Testis (tissue), 2 donors: ENCODE measurements around the gene FBXO39.

Experiments
- POLR2A ChIP-seq: fragments of 450-650 bp; IDR thresholded peaks from one replicate; pipeline ENCODE4 v1.6.1; 2017; ENCODE audit warnings: antibody characterized with exemption, mild to moderate bottlenecking, moderate library complexity
- TF ChIP-seq, protein P1 (sequence below), 3 experiments: fragments of 450-650 bp in 2 of 3; fragments of 200-600 bp in 1 of 3; sonication (generic) in 1 of 3; IDR thresholded peaks; one replicate each; pipeline ENCODE4 v1.5.1; 2016 to 2019; ENCODE audit warnings: antibody characterized with exemption in 3 of 3, mild to moderate bottlenecking in 2 of 3, moderate library complexity in 1 of 3

DNA sequence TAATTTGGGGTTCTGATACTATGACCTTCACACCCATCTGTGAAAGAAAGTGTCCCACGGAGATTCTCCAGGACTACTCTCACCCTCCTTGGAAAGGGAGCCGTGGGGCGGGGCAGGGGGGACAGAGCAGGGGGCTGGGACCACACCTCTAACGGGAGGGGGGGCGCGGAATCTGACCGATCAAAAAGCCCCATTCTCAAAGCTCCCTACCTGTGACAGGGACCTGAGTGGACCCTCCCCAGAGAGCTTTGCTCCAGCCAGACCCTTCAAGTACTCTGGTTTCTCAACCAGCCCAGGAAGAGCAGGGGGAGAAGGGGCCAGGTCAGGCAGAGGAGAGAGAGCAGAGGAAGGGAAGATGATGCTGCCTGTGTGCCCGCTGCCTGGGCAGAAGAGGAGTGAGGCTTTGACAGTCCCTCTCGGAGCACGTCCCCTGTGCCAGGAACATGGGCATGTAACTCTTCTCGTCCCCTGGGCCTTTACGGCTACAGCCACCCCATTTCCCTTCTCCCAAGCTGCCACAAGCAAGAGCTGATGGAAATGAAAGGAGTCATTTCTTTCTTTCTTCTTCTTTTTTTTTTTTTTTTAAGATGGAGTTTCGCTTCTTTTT is 19.5 kb upstream of the FBXO39 start:
- TF ChIP-seq, protein P1, sequence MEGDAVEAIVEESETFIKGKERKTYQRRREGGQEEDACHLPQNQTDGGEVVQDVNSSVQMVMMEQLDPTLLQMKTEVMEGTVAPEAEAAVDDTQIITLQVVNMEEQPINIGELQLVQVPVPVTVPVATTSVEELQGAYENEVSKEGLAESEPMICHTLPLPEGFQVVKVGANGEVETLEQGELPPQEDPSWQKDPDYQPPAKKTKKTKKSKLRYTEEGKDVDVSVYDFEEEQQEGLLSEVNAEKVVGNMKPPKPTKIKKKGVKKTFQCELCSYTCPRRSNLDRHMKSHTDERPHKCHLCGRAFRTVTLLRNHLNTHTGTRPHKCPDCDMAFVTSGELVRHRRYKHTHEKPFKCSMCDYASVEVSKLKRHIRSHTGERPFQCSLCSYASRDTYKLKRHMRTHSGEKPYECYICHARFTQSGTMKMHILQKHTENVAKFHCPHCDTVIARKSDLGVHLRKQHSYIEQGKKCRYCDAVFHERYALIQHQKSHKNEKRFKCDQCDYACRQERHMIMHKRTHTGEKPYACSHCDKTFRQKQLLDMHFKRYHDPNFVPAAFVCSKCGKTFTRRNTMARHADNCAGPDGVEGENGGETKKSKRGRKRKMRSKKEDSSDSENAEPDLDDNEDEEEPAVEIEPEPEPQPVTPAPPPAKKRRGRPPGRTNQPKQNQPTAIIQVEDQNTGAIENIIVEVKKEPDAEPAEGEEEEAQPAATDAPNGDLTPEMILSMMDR (IDR thresholded peaks at IDR 0.05), result no peak
- TF ChIP-seq POLR2A, result no peak
